Measurements from ENCODE around the gene ERN1.

The ERN1 gene

DNA sequence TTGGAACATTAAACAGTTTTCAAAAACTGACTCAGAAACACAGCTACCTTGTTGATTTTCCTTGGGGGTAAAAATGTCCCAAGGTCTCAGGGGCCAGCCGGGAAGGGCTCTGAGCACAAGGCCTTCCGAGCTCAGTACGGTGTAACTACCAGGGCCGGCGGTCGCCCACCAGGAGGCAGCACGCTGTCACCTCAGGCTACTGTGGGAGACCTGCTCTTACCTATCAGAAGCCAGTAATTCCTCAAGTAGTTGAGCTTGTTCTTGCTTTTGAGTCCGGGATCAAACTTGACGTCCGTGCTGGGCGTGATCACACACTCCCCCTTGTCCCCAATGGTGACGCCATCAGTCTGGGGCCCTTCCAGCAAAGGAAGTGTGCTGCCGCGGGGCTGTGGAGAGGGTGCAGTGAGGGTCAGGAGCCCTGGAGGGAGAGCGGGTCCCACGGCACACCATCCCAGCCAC is 66.1 kb downstream of the ERN1 start:
- Histone ChIP-seq H3K27me3 (ENCODE audit: insufficient read depth, poor library complexity, severe bottlenecking) (no peaks in the 10 kb centered on the region), H3K27ac (replicated peaks) (peak overlapping the region; percentile 47), H3K4me3 (replicated peaks; ENCODE audit: insufficient read depth, low read length) (no peak overlapping the region)
- DNase-seq (ENCODE audit: low read depth in 1 of 2, low spot score in 1 of 2): peak; percentile 47 to 79
- no peak for TF ChIP-seq POLR2AphosphoS5 (IDR thresholded peaks at IDR 0.05; ENCODE audit: low read depth)
- peak; percentile 35 for TF ChIP-seq CTCF (IDR thresholded peaks at IDR 0.05; ENCODE audit: insufficient read depth, low read length)

DNA sequence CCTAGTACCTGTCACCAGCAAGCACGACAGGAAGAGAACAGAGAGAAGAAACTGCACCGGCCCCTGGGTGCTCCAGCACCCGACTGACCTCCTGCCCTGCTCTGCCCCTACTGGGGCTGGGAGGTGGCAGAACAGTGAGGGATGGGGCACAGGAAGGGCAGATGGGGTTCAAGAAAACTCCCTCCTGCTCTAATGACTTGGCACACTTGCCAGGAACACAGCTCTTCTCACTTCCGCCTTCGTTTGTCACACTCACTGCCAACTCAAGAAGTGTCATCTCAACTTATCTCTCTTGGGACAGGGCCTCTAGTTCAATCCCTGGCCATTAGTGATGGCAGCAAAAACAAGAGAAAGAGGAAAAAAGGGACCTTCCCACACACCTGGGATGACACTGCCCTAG is 66.9 kb downstream of the ERN1 start:
- Histone ChIP-seq H3K27ac (replicated peaks) (peak overlapping the region; percentile 47), H3K27me3 (ENCODE audit: insufficient read depth, poor library complexity, severe bottlenecking) (no peaks in the 10 kb centered on the region), H3K4me3 (replicated peaks; ENCODE audit: insufficient read depth, low read length) (no peak overlapping the region)
- TF ChIP-seq SPI1 (IDR thresholded peaks at IDR 0.05; ENCODE audit: borderline replicate concordance, low read depth) (no peak), POLR2AphosphoS5 (IDR thresholded peaks at IDR 0.05; ENCODE audit: low read depth) (no peak), CTCF (IDR thresholded peaks at IDR 0.05; ENCODE audit: insufficient read depth, low read length) (no peak), GABPA (IDR thresholded peaks at IDR 0.05; ENCODE audit: low read depth) (no peak), REST (IDR thresholded peaks at IDR 0.05; ENCODE audit: insufficient replicate concordance, low read depth) (no peak)
- DNase-seq (ENCODE audit: low read depth in 1 of 2, low spot score in 1 of 2): peak; percentile 30 to 54

GRCh38 chr17:64061178-64061898 is 68.6 kb downstream of the ERN1 start:
- H3K4me3 ChIP-seq (replicated peaks; ENCODE audit: insufficient read depth, low read length): no peak overlapping the region
- TF ChIP-seq SPI1 (IDR thresholded peaks at IDR 0.05; ENCODE audit: borderline replicate concordance, low read depth) (no peak), REST (IDR thresholded peaks at IDR 0.05; ENCODE audit: insufficient replicate concordance, low read depth) (no peak), CTCF (IDR thresholded peaks at IDR 0.05; ENCODE audit: insufficient read depth, low read length) (no peak), GABPA (IDR thresholded peaks at IDR 0.05; ENCODE audit: low read depth) (no peak), POLR2AphosphoS5 (IDR thresholded peaks at IDR 0.05; ENCODE audit: low read depth) (no peak)
- H3K27me3 ChIP-seq (ENCODE audit: insufficient read depth, poor library complexity, severe bottlenecking): no peaks in the 10 kb centered on the region
- no peak for DNase-seq (ENCODE audit: low read depth in 1 of 2, low spot score in 1 of 2)
- H3K27ac ChIP-seq (replicated peaks): no peak overlapping the region

- H3K27me3 ChIP-seq (ENCODE audit: insufficient read depth, poor library complexity, severe bottlenecking): no peaks in the 10 kb centered on the region
- H3K4me3 ChIP-seq (replicated peaks; ENCODE audit: insufficient read depth, low read length): no peak overlapping the region
- H3K27ac ChIP-seq (replicated peaks): no peak overlapping the region
- no peak for DNase-seq (ENCODE audit: low read depth in 1 of 2, low spot score in 1 of 2)
- TF ChIP-seq POLR2AphosphoS5 (IDR thresholded peaks at IDR 0.05; ENCODE audit: low read depth): no peak
- TF ChIP-seq SPI1 (IDR thresholded peaks at IDR 0.05; ENCODE audit: borderline replicate concordance, low read depth): peak; percentile 46; the same call in 1 of the 2 replicates
- TF ChIP-seq REST (IDR thresholded peaks at IDR 0.05; ENCODE audit: insufficient replicate concordance, low read depth): no peak
- no peak for TF ChIP-seq GABPA (IDR thresholded peaks at IDR 0.05; ENCODE audit: low read depth)
- TF ChIP-seq CTCF (IDR thresholded peaks at IDR 0.05; ENCODE audit: insufficient read depth, low read length): no peak
Observed at GRCh38 chr17:64060331-64060730, 69.6 kb downstream of the ERN1 start.

Data from HL-60 (cell line).